RPMI8226 (cell line): ENCODE measurements around the gene DOCK2.

Experiments
- DNase-seq: peaks from one replicate; pipeline ENCODE4 v3.0.0-alpha.2; 2015

Gene DOCK2

DNA sequence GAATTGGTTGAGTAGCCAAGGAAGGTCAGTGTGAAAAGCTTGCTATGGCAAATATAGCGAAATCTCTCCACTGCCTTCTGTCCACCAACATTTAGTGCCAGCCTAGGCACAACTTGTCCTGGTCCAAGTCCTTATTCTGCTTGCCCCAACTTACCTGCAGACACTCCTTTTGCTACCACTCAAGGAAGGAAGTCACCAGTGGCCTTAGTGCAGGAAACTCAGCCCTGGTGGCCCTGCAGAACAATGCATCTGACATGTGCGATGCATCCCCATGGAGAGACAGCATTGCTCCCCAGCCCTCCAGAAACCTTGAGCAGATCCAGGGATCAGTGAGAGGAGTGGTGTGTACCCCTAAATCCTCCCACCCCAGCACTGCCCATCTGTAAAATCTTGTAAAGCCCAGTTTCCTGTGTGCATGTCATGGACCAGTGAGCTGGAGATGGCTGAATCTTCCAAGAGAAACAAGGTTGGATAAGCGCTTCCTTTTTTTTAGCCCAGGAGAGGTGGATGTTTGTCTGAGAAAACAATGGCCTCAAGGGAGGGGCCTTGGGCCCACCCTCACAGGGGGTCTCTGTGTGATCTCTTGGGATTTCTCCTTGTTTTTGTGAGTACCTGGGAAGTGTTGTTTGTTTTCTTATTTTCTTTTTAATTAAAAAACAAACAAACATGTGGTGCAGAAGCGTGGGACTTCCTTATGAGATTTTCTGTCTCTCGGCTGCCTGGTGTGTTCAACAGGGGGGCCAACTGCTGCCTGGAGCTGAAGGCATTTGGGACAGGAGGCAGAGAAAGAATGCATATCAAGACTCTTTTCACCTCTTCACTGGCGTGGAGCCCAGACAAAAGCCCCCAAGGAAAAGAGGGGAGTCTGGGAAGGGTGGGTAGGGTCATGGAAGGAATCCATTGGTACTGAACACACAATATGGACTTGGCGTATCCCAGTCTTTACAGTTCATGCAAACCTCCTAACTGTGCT lies 472.3 kb downstream of the DOCK2 start:
- DNase-seq = no peak

DNA sequence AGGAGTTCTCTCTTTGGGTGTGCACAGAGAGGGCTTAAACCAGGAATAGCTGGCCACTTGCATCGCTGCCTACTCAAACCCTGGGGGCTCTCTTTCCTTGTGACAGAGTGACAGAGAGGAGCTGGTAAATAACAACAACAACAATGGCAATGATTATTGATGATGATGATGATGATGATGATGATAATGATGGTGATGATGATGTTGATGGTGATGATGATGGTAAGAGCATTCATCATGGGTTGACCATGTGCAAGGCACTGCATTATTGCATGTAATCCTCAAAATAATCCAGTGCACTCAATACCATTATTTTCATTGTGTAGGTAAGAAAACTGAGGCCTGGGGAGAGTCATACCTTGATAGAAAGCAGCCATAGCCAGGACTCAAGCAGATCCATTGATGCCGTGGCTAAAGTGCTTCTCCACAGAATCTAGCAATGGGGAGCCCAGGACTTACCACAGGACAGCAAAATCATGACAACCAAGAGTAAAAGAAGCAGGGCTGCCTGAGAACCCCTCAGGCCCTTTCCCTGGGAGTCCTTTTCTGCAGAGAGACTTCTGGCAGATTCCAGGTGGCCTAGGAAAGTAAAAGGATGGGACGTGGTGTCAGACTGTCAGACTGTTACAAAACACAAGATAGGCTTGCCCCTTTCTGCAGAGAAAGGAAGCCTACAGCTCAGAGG lies 473.5 kb downstream of the DOCK2 start:
- DNase-seq = no peak

DNA sequence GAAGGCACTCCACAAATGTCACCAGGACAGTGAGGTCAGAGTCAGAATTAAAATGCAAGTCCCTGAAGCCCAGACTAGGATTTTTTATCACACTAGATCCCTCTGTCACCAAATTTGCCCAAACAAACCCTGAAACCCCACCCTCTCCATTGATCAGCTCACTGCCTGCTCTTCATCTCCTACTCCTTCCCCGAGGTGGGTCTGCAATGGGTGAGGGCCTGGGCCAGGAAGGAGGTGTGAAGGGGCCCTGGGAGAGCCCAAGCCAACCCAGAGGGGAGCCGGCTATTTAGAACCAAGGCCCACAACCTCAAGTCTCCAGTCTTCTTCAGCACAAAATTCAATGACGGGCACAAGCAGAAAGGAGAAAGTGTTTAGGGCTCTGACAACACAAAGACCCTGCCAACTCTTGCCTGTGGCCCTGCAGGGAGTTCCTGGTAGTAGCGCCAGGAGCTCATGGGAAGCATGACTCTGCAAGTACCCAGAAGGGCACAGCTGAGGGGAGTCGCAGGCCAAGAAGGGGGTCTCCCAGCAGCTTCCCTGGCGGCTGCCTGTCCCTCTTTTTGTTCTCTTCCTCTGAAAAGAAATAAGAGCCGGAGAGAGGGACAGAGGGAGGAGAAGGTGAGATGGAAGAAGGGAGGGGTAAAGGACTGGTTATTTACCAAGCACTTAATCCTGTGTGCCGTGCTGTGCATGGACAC lies 474.2 kb downstream of the DOCK2 start:
- DNase-seq = no peak

DNA sequence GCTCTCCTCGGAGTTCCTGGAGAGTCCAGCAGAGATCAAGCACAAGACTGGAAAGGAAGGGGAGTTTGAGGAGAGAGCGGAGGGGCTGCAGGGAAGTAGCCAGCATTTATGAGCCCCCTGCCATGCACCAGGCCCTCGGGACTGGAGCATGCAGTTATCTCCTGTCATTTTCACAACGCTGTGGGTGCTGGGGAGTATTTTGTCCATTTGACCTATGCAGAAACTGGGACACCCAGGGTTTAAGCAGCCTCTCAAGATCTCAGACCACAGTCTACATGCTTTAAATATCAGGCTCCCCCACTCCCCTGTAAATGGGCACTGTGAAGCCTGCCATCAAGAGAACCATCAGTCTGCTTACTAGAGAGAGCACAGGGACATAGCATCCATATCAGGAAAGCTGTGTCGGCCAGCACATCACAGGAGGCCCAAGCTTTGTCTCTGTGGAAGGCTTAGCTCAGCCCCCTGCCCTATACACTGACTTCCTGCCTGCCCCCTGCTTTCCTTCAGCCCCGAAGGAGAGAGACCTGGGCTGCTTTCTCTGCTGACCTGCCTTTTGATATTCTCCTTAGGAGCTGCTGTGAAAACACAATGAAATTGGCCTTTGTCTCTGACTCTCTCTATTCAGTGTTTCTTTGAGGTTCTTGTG lies 475.9 kb downstream of the DOCK2 start:
- DNase-seq = no peak

DNA sequence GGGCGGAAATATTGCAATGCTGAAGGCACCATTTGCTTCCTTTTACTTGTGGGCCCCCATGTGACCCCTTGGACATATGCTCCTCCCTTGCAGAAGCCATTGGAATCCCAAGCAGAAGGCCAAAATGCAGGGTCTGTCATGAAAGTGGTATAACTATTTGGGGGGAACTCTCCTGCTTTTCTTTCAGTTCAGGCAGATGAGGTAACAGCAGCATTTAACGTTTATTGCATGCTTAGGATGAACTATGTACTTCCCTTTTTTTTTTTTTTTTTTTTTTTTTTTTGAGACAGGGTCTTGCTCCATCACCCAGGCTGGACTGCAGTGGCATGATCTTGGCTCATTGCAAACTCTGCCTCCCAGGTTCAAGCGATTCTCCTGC lies 476.4 kb downstream of the DOCK2 start:
- DNase-seq = no peak

GRCh38 chr5:170114271-170114670 lies 477.2 kb downstream of the DOCK2 start:
- DNase-seq = no peak

DNA sequence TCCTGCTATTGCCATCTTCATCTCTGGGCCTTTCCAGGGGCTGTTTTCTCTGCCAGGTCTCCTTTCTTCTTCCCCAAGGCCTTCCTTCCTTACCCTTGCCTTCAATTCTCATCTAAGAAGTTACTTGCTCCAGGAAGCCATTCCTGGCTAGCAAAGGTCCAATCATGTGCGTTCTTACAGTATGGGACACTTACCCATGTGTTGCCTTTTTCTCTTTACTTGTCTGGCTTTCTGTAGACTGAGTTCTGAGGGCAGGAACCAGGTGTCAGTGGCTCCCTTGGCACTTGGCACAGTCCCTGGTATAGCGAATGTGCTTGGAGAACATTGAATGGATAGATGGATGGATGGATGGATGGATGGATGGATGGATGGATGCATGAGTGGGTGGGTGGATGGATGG lies 478.9 kb downstream of the DOCK2 start:
- no peak for DNase-seq

DNA sequence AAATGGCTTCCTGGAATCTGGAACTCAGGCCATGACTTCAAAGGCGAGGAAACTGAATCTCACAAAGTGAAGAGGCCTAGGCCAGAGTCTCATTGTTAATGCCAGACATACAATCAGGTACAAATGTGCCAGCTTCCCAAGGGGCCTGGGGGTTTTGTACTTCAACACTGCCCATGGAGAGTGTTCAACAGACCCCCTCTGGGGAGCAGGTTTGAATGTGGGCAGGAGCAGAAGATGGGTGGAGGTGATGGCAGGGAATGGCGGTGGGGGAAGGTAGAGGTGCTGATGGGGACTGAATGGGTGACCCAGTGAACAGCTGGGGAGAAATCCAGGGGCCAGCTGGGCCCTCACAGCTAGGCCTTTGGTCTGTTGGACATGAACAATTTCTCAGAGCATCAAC lies 480.7 kb downstream of the DOCK2 start:
- no peak for DNase-seq

GRCh38 chr5:170120576-170120975 lies 483.5 kb downstream of the DOCK2 start:
- no peak for DNase-seq

DNA sequence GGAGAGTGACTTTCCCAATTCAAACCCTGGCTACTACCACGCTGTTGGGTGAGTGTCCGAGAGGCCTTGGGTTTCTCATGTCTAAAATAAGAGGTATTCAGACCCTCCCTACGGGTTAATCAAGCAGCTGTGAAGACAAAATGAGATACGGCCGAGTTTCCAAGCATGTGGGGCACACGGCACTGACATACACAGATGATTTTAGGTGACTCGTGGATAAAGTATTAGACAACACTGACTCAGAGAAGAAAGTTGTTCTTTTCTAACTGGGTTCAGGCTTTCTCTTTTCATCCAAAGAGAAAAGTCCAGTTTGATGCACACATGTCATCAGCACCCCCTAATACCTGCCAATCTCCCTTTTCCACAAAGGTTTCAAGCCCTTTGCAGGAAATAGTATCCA lies 484.2 kb downstream of the DOCK2 start:
- no peak for DNase-seq

- no peak for DNase-seq
Observed at GRCh38 chr5:170126061-170126460, 489.0 kb downstream of the DOCK2 start.

- DNase-seq = no peak
Observed at GRCh38 chr5:170126626-170127025, 489.6 kb downstream of the DOCK2 start.

DNA sequence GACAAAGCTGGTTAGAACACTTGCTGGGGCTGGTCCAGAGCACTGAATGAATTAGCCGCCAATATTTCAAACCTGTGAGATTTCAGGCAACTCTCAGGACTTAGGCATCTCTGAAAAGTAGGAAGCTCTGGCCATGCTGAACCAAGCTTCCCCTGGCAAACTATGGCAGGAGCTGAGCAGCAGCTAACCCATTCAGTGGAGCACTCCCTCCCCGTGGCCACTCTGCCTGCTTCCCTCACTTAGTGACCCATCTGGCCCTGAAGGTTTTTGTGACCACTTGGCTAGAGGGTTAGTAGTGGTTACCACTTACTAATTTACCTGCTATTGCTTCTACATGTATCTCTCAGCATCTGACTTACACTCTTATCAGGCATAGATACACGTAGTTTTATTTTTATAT lies 494.2 kb downstream of the DOCK2 start:
- DNase-seq = no peak

DNA sequence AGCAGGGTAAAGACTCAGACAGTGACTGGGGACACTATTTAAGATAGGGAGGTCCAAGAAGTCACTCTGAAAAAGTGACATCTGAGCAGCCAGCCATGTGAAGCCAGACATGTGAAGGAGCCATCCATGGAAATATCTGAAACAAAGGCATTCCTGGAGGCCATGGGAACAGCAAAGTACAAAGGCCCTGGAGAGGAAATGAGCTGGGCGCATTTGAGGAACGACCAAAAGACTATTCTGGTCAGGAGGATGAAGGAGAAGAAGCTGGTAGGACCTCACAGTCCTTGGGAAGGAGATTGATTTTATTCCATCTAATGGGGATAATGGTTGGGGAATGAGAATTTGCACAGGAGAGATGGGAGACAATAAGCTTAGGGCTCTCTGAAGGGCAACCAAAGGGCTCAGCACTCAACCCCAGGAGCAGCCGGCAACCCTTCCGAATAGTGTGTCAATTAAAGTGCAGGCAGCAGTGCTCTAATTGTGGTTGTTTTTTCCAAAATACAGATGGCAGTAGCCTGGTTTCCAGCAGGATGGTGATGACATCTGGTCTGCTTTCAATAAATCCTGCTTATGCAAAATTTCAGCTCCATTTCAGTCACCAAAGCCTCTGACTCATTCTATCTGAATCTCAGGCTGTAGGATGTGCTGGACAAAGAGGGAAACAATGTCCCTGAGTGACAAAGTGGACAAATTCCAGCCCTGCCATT lies 495.3 kb downstream of the DOCK2 start:
- DNase-seq = no peak
